ENCODE measurements around the gene TRPM2. TPM values are rescaled to one million over a fixed set of nuclear protein-coding genes. Genes with fewer than 3 reads are reported as not detected.
"Not testable (repeated sequence)": the region's sequence is repeated elsewhere in the genome, so short reads cannot be mapped to it uniquely, and the experiment has no call there.

The TRPM2 gene
- total RNA-seq, 1 donor from 2014 or later: under 0.01 TPM

DNA sequence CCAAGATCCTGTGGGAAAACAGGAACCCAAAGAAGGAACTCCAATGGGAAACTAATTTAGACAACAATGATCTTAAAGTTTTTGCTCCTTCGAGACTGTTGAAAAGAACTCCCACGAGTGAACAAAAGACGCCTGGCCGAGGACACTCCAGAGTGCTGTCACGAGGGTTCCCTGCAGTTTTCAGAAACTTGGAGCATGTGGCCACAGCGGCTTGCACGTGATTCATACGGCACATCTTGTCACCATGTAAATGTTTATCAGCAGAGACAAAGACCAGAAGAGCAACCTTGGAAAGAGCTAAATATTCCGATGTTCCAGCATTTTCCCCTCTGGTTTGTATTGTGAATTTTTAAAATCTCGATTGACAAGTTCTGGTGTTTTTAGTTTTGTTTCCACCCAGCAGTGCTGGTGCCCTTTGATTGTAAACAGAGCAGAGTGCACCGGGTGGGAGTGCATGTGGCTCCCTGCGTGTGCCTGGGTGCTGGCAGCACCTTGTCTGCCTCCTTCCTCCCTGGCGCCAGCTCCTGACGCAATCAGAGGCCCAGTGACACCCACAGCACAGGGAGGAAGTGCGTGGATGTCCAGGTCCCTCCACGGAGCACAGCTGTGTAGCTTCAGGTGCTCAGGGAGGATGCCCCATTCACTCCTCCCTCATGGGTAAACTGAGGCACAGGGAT lies 124.8 kb downstream of the TRPM2 start:
- H3K4me3 ChIP-seq (ENCODE audit: low read depth, low read length): no peak overlapping the region
- DNase-seq (ENCODE audit: low read depth) (no peak), FAIRE-seq (no peak)
- H3K36me3 ChIP-seq (ENCODE audit: control insufficient read depth, insufficient read depth, low read length): no peaks in the 10 kb centered on the region
- no peaks in the 10 kb centered on the region for H3K27me3 ChIP-seq (ENCODE audit: control insufficient read depth, insufficient read depth, low read length)
- TF ChIP-seq, protein P1, sequence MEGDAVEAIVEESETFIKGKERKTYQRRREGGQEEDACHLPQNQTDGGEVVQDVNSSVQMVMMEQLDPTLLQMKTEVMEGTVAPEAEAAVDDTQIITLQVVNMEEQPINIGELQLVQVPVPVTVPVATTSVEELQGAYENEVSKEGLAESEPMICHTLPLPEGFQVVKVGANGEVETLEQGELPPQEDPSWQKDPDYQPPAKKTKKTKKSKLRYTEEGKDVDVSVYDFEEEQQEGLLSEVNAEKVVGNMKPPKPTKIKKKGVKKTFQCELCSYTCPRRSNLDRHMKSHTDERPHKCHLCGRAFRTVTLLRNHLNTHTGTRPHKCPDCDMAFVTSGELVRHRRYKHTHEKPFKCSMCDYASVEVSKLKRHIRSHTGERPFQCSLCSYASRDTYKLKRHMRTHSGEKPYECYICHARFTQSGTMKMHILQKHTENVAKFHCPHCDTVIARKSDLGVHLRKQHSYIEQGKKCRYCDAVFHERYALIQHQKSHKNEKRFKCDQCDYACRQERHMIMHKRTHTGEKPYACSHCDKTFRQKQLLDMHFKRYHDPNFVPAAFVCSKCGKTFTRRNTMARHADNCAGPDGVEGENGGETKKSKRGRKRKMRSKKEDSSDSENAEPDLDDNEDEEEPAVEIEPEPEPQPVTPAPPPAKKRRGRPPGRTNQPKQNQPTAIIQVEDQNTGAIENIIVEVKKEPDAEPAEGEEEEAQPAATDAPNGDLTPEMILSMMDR (IDR thresholded peaks at IDR 0.05; ENCODE audit: insufficient read depth, low read length, severe bottlenecking): no peak

DNA sequence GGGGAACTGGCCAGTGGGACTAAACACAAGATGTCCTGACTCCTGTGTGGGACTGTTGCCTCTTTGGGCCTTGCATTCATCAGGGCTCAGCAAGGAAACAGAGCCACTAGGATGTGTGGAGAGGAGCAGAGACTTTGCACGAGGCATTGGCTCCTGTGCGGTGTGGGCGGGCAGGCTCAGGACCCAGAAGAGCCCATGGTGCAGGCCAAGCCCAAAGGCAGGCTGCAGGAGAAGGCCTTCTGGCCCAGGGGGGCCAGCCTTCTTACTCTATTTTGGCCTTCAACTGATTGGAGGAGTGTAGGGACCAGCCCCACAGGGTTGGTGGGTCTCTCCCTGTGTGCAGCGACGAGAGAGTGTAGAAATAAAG lies 125.4 kb downstream of the TRPM2 start:
- no peak for DNase-seq (ENCODE audit: low read depth)
- Histone ChIP-seq H3K36me3 (ENCODE audit: control insufficient read depth, insufficient read depth, low read length) (no peaks in the 10 kb centered on the region), H3K4me3 (ENCODE audit: low read depth, low read length) (no peak overlapping the region), H3K27me3 (ENCODE audit: control insufficient read depth, insufficient read depth, low read length) (no peaks in the 10 kb centered on the region)
- TF ChIP-seq, protein P1 (IDR thresholded peaks at IDR 0.05; ENCODE audit: insufficient read depth, low read length, severe bottlenecking): no peak
- FAIRE-seq: no peak

DNA sequence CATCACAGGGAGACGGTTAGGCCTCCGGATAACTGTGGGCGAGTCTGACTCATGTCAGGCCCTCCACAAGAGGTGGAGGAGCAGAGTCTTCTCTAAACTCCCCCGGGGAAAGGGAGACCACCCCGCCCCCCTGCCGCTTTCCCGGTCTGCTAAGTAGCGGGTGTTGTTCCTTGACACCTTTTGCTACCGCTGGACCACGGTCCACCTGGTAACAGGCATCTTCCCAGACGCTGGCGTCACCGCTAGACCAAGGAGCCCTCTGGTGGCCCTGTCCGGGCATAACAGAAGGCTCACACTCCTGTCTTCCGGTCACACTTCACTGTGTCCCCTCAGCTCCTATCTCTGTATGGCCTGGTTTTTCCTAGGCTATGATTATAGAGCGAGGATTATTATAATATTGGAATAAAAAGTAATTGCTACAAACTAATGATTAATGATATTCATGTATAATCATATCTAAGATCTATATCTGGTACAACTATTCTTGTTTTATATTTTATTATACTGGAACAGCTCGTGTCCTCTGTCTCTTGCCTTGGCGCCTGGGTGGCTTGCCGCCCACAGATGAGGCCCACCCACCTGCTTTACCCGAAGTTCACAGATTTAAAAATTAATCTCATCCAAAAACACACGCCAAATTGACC lies 126.3 kb downstream of the TRPM2 start:
- not testable (repeated sequence) for DNase-seq (ENCODE audit: low read depth); FAIRE-seq; H3K4me3 ChIP-seq (ENCODE audit: low read depth, low read length); H3K36me3 ChIP-seq (ENCODE audit: control insufficient read depth, insufficient read depth, low read length); H3K27me3 ChIP-seq (ENCODE audit: control insufficient read depth, insufficient read depth, low read length)
- TF ChIP-seq, protein P1 (IDR thresholded peaks at IDR 0.05; ENCODE audit: insufficient read depth, low read length, severe bottlenecking): peak; percentile 27

DNA sequence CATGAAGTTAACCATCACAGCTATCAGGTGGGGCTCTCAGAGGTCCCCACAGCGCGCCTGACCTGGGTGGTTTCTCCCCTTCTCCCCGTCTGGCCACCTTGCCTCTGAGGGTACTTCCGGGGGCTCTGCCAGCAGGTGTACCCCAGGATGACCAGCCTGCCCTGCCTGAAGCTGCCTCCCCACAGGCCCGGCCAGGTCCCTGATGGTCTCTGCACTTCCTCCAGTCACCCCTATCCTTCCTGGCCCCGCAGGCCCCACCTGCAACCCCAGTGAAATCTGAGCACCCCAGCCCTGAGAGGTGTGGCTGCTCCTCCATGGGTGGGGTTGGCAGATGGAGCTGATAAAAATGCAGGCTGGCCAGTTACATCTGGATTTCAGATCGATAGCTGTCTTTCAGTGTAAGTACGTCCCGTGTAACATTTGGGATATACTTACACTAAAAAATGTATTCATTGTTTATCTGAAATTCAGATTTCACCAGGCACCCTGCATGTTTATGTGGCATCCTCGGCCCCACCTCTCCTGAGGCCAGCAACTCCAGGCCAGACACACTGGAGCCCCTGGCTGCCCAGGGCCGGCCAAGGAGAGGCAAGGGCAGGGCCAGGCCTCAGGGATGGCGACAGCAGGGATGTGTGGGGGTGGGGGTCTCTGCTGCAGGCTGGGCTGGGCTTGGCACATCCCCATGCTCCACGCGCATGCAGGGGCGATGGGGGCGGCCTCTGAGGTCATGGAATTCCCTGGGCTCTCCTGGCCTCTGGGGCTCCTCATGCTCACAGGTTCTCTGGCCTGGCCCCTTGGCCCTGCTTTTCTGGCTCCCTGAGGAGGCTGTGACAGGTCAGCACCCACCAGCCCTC lies 127.0 kb downstream of the TRPM2 start:
- no peak for DNase-seq (ENCODE audit: low read depth)
- Histone ChIP-seq H3K4me3 (ENCODE audit: low read depth, low read length) (no peak overlapping the region), H3K27me3 (ENCODE audit: control insufficient read depth, insufficient read depth, low read length) (no peaks in the 10 kb centered on the region), H3K36me3 (ENCODE audit: control insufficient read depth, insufficient read depth, low read length) (no peaks in the 10 kb centered on the region)
- TF ChIP-seq, protein P1 (IDR thresholded peaks at IDR 0.05; ENCODE audit: insufficient read depth, low read length, severe bottlenecking): no peak
- no peak for FAIRE-seq

- Histone ChIP-seq H3K36me3 (ENCODE audit: control insufficient read depth, insufficient read depth, low read length) (no peaks in the 10 kb centered on the region), H3K4me3 (ENCODE audit: low read depth, low read length) (no peak overlapping the region), H3K27me3 (ENCODE audit: control insufficient read depth, insufficient read depth, low read length) (no peaks in the 10 kb centered on the region)
- FAIRE-seq: no peak
- DNase-seq (ENCODE audit: low read depth): no peak
- TF ChIP-seq, protein P1 (IDR thresholded peaks at IDR 0.05; ENCODE audit: insufficient read depth, low read length, severe bottlenecking): no peak
These were observed 129.3 kb downstream of the TRPM2 start for GRCh38 chr21:44482581-44483287.

Measured in bronchial epithelial cell (primary cell).